Neuronal stem cell (in vitro differentiated cells): ENCODE measurements around the gene RREB1.

Experiments used
- DNase-seq: peaks from one replicate; pipeline ENCODE4 v3.0.0-alpha.2; 2013; ENCODE audit warnings: low spot score
- H2AFZ ChIP-seq: one replicate; pipeline ENCODE4 v1.6.1; 2013; ENCODE audit warnings: mild to moderate bottlenecking, low read length, inconsistent platforms
- H2AK5ac ChIP-seq: 2 replicates; pipeline ENCODE4 v1.6.1; 2013; ENCODE audit warnings: low read depth, mild to moderate bottlenecking, inconsistent platforms, low read length, moderate library complexity, mixed read lengths
- H2BK120ac ChIP-seq: 2 replicates; pipeline ENCODE4 v1.6.1; 2013; ENCODE audit warnings: low read depth, mild to moderate bottlenecking, inconsistent platforms, low read length, moderate library complexity, mixed read lengths
- H2BK12ac ChIP-seq: one replicate; pipeline ENCODE4 v1.6.1; 2013; ENCODE audit warnings: low read length, inconsistent platforms
- H2BK15ac ChIP-seq: 2 replicates; pipeline ENCODE4 v1.6.1; 2013; ENCODE audit warnings: mild to moderate bottlenecking, low read length, inconsistent platforms, mixed read lengths
- H2BK5ac ChIP-seq: one replicate; pipeline ENCODE4 v1.6.1; 2013; ENCODE audit warnings: inconsistent platforms, mild to moderate bottlenecking, low read length, moderate library complexity
- H3K14ac ChIP-seq: one replicate; pipeline ENCODE4 v1.6.1; 2013; ENCODE audit warnings: low read length, inconsistent platforms
- H3K18ac ChIP-seq: 2 replicates; pipeline ENCODE4 v1.6.1; 2013; ENCODE audit warnings: low read length, inconsistent platforms
- H3K23ac ChIP-seq: 2 replicates; pipeline ENCODE4 v1.6.1; 2013; ENCODE audit warnings: low read depth, mild to moderate bottlenecking, mixed read lengths, low read length, inconsistent platforms; ENCODE audit not compliant: poor library complexity
- H3K27ac ChIP-seq: replicated peaks from 3 replicates; pipeline ENCODE4 v1.5.1; 2013; ENCODE audit warnings: low read length, inconsistent platforms
- H3K27me3 ChIP-seq, 3 experiments: 2 replicates each; pipeline ENCODE4 v1.6.1; 2013; ENCODE audit warnings: low read length in 3 of 3, mild to moderate bottlenecking in 2 of 3, inconsistent platforms in 1 of 3, low read depth in 1 of 3, mixed read lengths in 1 of 3, moderate library complexity in 1 of 3; ENCODE audit not compliant: control insufficient read depth in 3 of 3, insufficient read depth in 3 of 3
- H3K36me3 ChIP-seq, 2 donors: replicated peaks in 1 of 2; 2 replicates each; pipeline ENCODE4 v1.6.1; 2013; ENCODE audit warnings: low read length in 2 of 2; ENCODE audit not compliant: control insufficient read depth in 2 of 2, insufficient read depth in 2 of 2
- H3K4ac ChIP-seq: 2 replicates; pipeline ENCODE4 v1.6.1; 2013; ENCODE audit warnings: inconsistent platforms, mild to moderate bottlenecking, low read length, moderate library complexity
- H3K4me1 ChIP-seq, 2 donors: 1 replicate in 1 of 2; 2 replicates in 1 of 2; pipeline ENCODE4 v1.6.1; 2013; ENCODE audit warnings: low read length in 2 of 2, low read depth in 1 of 2; ENCODE audit not compliant: control insufficient read depth in 2 of 2, insufficient read depth in 1 of 2
- H3K4me2 ChIP-seq: one replicate; pipeline ENCODE4 v1.6.1; 2013; ENCODE audit warnings: mild to moderate bottlenecking, low read length, inconsistent platforms; ENCODE audit not compliant: insufficient read depth, poor library complexity, severe bottlenecking
- H3K4me3 ChIP-seq, 2 donors: 2 replicates each; pipeline ENCODE4 v1.5.1; 2013; ENCODE audit warnings: low read length in 2 of 2, mild to moderate bottlenecking in 2 of 2, inconsistent platforms in 1 of 2, moderate library complexity in 1 of 2
- H3K79me1 ChIP-seq: one replicate; pipeline ENCODE4 v1.6.1; 2013; ENCODE audit warnings: low read depth, mild to moderate bottlenecking, inconsistent platforms, low read length, moderate library complexity
- H3K9ac ChIP-seq: one replicate; pipeline ENCODE4 v1.6.1; 2013; ENCODE audit warnings: mild to moderate bottlenecking, low read depth, low read length, inconsistent platforms; ENCODE audit not compliant: poor library complexity
- H3K9me3 ChIP-seq, 2 donors: replicated peaks in 1 of 2; 2 replicates each; pipeline versions ENCODE3 to v1.6.1; 2013; ENCODE audit warnings: low read length in 2 of 2, mild to moderate bottlenecking in 2 of 2, inconsistent platforms in 1 of 2, low read depth in 1 of 2, mixed read lengths in 1 of 2, moderate library complexity in 1 of 2; ENCODE audit not compliant: control insufficient read depth in 2 of 2, insufficient read depth in 1 of 2
- H4K8ac ChIP-seq: one replicate; pipeline ENCODE4 v1.6.1; 2013; ENCODE audit warnings: low read depth, mild to moderate bottlenecking, inconsistent platforms, low read length, moderate library complexity
- H4K91ac ChIP-seq: one replicate; pipeline ENCODE4 v1.6.1; 2013; ENCODE audit warnings: low read length, low read depth, mild to moderate bottlenecking, inconsistent platforms; ENCODE audit not compliant: poor library complexity
- WGBS, 2 donors: extraction: QIAGEN DNeasy Blood & Tissue Kit; methylation state at CpG; one replicate each; pipeline ENCODE4 v1.1.7; 2013; ENCODE audit warnings: missing lambda C conversion rate in 2 of 2, mixed read lengths in 1 of 2; ENCODE audit not compliant: insufficient read length in 2 of 2, insufficient replicate concordance in 1 of 2; ENCODE audit errors: extremely low coverage in 2 of 2; 5-methylcytosine and 5-hydroxymethylcytosine counted together

Gene RREB1

DNA sequence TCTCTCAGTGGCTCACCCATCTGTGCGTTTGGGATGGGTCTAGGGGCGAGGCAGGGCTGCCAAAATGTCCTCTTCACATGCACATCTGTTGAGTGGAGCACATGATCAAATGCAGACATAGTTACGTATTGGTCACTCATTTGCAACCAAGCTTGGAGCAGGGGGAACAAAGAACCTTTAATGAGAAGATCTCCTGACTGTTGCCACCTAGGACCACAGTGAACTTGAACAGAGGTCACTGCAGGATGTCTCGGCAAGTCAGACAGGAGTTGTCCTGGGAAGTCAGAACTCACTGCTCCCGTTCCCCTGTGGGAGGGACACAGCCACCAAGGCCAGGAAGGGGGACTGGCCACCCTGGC, 131.8 kb downstream of the RREB1 start:
- Histone ChIP-seq H2AFZ (no peak overlapping the region), H2BK120ac (no peak overlapping the region), H4K91ac (no peak overlapping the region), H3K18ac (no peak overlapping the region), H3K79me1 (no peaks in the 10 kb centered on the region), H2BK5ac (no peak overlapping the region), H2BK12ac (no peak overlapping the region), H3K4me3 (no peak overlapping the region), H3K4me1 (peaks cover 13% of the 10 kb centered on the region in 2 donors), H2AK5ac (no peak overlapping the region), H3K27ac (no peak overlapping the region), H3K14ac (no peak overlapping the region), H2BK15ac (no peak overlapping the region), H3K23ac (no peak overlapping the region), H3K9ac (no peak overlapping the region), H3K36me3 (peaks cover 2 to 27% of the 10 kb centered on the region in 2 donors), H3K4me2 (no peak overlapping the region), H3K9me3 (no peaks in the 10 kb centered on the region), H3K4ac (no peak overlapping the region), H3K27me3 (no peaks in the 10 kb centered on the region), H4K8ac (no peak overlapping the region)
- WGBS, 2 donors = no CpG with 5 or more reads among the region's 5 CpGs
- no peak for DNase-seq

DNA sequence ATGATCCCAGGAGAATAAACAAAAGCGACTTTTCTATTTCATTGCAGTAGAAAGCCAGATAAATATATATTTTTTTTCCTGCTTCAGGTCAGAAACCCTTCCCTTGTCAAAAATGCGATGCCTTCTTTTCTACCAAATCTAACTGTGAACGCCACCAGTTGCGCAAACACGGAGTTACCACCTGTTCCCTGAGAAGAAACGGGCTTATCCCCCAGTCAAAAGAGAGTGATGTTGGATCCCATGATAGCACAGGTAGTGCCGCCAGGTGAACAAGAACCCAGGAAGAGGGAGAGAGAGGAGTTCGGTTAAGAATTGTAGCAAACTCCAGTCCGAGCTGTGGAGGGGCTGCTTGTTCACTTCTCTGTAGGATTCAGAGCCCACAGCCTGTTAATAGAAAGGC, 132.6 kb downstream of the RREB1 start:
- peak overlapping the region; percentile 35 for H2BK120ac ChIP-seq
- H3K14ac ChIP-seq = no peak overlapping the region
- peaks cover 13% of the 10 kb centered on the region in 2 donors for H3K4me1 ChIP-seq
- no peak overlapping the region for H3K4me3 ChIP-seq
- H4K8ac ChIP-seq = no peak overlapping the region
- no peak overlapping the region for H2AFZ ChIP-seq
- no peak overlapping the region for H3K9ac ChIP-seq
- WGBS, 2 donors = no CpG with 5 or more reads among the region's 9 CpGs
- no peak overlapping the region for H3K4ac ChIP-seq
- no peaks in the 10 kb centered on the region for H3K9me3 ChIP-seq
- H2BK15ac ChIP-seq = no peak overlapping the region
- H3K23ac ChIP-seq = no peak overlapping the region
- no peaks in the 10 kb centered on the region for H3K79me1 ChIP-seq
- no peak overlapping the region for H3K27ac ChIP-seq
- no peaks in the 10 kb centered on the region for H3K27me3 ChIP-seq
- H2BK12ac ChIP-seq = no peak overlapping the region
- no peak overlapping the region for H3K4me2 ChIP-seq
- DNase-seq = no peak
- H2AK5ac ChIP-seq = no peak overlapping the region
- H2BK5ac ChIP-seq = no peak overlapping the region
- no peak overlapping the region for H3K18ac ChIP-seq
- H4K91ac ChIP-seq = no peak overlapping the region
- H3K36me3 ChIP-seq = peaks cover 4 to 23% of the 10 kb centered on the region in 2 donors

DNA sequence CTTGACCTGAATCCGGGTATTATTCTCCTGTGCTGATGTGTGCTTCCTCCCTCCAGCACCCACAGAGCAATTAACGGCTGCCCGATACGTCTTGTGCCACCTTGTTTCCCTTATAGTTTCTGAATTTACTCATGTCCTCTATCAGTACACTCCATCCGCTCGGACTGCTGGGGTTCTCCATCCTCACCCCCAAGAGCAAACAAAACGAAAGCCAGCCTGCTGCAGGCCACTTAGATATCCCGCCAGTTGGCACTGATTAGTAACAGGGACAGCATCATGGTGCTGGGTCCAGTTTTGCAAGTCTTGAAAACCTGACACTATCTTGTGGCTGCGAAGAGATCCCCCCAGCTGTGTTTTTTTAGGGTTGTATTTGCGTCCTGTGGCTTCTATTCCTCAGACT, 133.4 kb downstream of the RREB1 start:
- Histone ChIP-seq H3K18ac (no peak overlapping the region), H2BK120ac (no peak overlapping the region), H4K8ac (no peak overlapping the region), H3K9me3 (no peaks in the 10 kb centered on the region), H3K27me3 (no peaks in the 10 kb centered on the region), H3K27ac (no peak overlapping the region), H2AK5ac (no peak overlapping the region), H3K14ac (no peak overlapping the region), H2BK12ac (no peak overlapping the region), H3K4me1 (peaks cover 13% of the 10 kb centered on the region in 2 donors), H2BK5ac (no peak overlapping the region), H3K4me3 (no peak overlapping the region), H2AFZ (no peak overlapping the region), H3K4ac (no peak overlapping the region), H4K91ac (no peak overlapping the region), H3K79me1 (no peaks in the 10 kb centered on the region), H3K23ac (no peak overlapping the region), H3K36me3 (peaks cover 2 to 18% of the 10 kb centered on the region in 2 donors), H3K9ac (no peak overlapping the region), H2BK15ac (no peak overlapping the region), H3K4me2 (no peak overlapping the region)
- DNase-seq = no peak
- no CpG with 5 or more reads among the region's 10 CpGs for WGBS, 2 donors

DNA sequence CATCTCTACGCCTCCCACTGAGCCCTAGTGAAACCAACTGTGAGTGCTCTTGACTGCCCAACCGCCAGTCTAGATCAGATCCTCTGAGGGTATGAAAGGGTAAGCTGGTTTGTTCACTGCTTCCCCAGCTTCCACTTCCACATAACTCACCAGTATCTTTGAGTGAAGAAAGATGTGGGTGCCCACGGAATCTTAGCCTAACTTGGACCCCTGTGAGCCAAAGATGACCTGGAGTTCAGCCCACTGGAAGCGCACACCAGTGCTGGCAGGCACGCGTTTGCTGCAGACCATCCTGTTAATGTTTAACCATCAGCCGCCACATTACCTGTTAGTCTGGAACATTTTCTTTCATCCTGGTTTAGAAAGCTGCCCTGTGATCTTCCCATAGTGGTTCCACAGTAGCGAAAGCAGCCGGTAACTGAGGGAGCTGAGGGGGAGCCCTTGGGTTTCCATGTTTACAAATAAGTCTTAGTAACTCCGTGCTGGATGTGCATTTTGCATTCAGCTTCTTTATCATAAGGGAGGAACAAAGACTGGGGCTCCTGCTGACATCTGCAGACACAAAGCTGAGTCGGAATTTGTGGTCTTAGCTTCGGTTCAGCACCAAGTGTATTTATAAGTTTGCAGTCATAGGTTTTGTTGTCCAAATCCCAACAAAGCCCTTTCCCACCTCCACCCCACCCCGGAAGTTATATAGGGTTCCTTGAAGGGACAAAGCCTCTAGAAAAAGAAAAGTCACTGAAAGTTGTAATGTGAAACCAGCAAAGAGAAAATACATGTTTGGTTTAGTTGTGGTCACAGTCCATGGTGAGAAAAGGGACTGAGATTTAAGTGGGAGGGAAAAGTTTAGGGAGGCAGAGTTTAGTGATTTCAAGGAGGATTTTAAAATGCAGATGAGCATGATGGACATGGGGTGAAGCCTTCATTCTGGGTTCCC, 134.2 kb downstream of the RREB1 start:
- Histone ChIP-seq H3K18ac (no peak overlapping the region), H2BK12ac (no peak overlapping the region), H3K9me3 (no peaks in the 10 kb centered on the region), H4K91ac (no peak overlapping the region), H2AFZ (no peak overlapping the region), H3K14ac (no peak overlapping the region), H3K36me3 (peaks cover 2 to 19% of the 10 kb centered on the region in 2 donors), H2AK5ac (no peak overlapping the region), H2BK5ac (no peak overlapping the region), H3K79me1 (no peaks in the 10 kb centered on the region), H3K9ac (no peak overlapping the region), H3K4me3 (no peak overlapping the region), H3K4ac (no peak overlapping the region), H3K23ac (no peak overlapping the region), H2BK15ac (no peak overlapping the region), H3K4me1 (peaks cover 13% of the 10 kb centered on the region in 2 donors), H3K27ac (no peak overlapping the region), H3K4me2 (no peak overlapping the region), H4K8ac (no peak overlapping the region), H2BK120ac (no peak overlapping the region), H3K27me3 (no peaks in the 10 kb centered on the region)
- no peak for DNase-seq
- no CpG with 5 or more reads among the region's 13 CpGs for WGBS, 2 donors
